GM18517 (cell line): ENCODE results near the gene WSCD2.

Experiments used
- ATAC-seq: cut with Tn5 transposase; IDR thresholded peaks from one replicate; pipeline ENCODE4 v1.9.1; 2021; ENCODE audit warnings: mild to moderate bottlenecking, moderate library complexity; ENCODE audit not compliant: unreplicated experiment

The WSCD2 gene

DNA sequence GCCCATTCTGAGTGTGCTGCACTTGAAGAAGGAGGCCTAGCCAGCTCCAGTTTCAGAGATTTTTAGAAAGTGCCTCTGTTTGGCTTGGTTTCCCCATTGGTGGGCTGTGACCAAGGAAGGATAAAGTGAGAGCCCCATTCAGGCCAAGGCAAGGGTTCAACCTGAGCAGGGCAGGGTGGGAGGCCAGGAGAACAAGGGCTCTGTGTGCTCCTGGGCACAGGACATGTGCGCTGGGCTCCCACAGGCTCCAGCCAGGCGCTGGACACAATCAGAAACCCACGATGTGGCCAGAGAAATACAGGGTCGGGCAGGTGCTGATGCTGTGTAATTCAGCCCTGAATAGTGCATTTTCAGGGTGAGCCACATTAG lies 23.1 kb downstream of the WSCD2 start:
- ATAC-seq, result no peak

DNA sequence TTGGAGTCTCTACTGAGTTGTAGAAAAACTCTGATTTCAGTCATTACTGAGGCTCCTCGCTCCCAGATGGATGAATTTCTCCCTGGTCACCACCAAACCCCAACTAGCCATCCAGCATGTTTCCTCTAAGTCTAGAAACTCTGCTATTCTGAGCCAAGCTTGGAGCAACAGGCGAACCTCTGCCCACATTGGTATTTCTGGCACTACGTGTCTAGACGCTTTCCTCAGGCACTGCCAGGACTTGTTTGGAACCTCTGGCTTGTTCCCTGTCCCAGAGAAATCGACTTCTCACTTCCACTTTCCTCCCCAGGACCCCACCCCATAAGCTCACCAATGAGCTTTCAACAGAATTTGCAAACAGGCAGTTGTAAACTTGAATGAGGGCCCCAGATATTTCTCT lies 27.6 kb downstream of the WSCD2 start:
- no peak for ATAC-seq

DNA sequence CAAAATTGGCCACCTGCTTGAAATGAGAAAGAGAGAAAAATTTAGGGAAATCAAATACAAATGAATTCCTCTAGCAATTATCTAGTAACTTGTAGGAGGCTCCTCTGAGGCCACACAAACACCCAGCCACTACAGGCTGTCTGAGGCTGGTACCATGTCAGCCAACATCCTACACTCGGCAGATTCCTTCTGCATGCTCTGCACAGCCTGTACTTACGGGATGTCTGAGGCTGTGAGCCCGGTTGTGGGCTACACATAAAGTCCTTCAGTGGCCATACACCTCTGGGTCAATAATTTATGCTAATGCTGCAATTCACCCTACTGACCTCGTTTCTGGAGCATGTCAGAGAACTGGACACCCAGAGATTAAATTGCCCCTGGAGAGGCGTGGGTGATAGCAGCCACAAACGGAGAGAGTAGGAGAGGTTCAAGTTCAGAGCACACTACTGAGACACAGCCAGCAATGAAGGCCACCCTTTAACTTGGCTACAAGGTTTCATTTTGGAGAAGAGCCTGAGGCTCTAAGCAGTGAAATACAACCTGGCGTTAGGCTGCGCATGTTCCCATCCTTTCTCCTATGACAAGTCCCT lies 28.9 kb downstream of the WSCD2 start:
- no peak for ATAC-seq

DNA sequence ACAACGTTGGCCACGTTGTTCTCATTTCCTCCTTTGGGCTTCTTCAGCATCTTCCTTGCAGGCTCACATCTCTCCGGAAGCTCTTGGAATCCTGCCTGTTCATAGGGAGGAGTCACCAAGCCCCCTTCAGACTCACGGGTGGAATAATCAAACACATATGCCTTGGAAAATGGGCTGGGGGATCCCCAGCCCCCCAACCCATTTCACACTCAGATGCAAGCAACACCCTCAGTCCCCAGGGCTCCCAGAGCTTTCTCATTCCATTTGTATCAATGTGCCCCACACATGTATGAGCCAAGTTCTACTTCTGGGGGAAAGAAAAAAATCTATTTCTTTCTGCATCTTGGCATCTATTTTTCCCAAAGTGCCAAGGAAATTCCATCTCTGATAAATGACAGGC lies 33.1 kb downstream of the WSCD2 start:
- ATAC-seq, result no peak

DNA sequence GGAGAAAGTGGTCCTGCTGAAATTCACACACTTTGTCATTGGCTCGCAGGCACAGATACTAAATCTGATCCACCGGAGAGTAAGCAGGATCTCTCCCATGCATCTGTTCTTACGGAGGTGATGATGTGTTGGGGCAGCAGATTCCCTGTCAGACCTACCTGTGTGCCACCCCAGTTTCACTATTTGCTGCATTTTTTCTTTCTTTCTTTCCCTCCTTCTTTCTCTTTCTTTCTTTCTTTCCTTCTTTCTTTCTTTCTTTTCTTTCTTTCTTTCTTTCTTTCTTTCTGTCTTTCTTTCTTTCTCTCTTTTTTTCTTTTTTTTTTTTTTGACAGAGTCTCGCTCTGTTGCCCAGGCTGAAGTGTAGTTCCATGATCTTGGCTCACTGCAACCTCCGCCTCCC lies 37.4 kb downstream of the WSCD2 start:
- no peak for ATAC-seq

DNA sequence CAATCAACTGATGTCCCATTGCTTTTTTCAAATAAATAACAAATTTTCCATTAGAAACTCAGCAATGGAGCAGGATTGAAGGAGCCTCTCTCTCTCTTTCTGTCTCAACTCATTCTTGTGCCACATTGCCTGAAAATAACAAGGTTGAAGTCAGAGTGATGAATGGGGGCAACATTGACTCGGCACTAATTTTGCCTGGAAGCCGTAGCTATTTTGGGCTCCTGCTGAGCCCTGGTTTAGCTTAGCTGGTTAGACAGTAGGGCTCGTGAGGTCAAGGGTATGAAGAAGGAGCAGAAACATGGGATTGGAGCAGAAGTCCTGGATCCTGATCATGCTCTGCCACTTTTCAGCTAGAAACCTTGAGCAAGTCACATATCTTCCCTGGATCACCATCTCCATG lies 38.9 kb downstream of the WSCD2 start:
- no peak for ATAC-seq

DNA sequence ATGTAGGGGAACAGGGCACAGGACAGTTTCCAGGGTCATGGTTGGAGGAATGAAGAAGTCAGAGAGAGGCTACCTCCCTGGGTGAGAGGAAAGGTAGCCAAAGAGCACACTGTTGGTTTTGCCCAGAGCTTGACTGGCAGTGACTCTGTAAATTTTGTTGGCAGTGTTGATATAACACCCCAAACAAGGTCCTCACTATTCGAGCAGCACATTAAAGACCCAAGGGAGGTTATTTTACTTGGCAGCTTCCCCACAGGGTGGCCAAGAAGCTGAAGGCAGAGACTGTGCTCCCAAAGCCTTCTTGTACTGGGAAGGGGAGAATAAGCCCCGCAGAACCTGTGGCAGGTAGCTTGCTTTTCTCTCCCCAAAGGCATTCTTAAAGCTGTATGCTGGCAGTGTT lies 40.6 kb downstream of the WSCD2 start:
- ATAC-seq, result no peak

DNA sequence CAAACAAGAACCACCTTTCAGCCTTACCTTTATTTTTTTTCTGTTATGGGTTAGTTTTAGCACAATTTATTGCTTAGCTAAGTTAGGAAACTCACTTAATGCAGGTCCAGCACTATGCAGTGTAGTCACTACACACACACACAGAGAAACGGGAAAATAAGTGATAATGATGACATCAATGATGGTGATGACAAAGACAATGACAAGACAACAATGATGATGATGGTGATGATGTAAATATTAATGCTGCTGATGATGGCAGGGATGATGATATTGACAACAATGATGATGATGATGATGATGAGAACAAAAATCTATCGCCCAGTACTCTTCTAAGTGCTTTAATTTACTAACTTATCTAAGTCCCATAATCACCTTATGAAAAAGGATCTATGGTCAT lies 41.1 kb downstream of the WSCD2 start:
- ATAC-seq, result no peak

DNA sequence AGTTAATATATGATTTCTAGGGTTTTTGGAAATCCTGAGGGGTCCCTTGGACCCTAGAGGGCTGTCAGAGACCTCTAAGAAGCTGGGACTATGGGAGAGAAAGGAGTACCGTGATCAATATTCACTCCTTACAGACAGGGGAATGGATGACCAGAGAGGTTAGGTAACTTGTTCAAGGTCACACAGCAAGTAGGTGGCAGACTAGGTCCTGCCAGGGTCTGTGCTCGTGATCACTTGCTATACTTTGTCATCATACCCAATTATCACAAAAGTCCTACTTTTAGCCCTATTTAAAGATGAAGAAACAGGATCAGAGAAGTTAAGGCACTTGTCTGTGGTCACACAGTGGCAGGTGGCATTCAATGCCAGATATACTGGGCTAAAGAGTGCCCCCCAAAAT lies 42.9 kb downstream of the WSCD2 start:
- ATAC-seq, result no peak

DNA sequence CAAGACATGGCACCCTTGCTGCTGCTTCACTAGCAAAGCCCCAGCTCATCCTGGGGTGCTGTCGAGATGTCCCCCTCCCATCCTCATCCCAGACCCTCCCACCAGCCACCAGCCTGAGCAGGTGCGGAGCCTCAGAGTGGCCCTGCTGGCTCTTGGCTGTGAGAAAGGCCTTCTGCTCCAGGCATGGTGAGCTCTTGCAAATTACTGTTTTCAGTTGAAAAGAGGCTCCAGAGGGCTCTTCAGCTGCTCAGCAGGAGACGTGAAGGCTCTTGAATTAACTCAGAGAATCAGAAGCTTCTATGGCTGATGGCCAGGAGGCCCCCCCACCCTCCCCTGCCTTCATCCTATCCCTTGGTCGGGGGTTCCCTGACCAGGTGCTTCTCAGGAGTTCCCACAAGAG lies 44.1 kb downstream of the WSCD2 start:
- ATAC-seq, result no peak

DNA sequence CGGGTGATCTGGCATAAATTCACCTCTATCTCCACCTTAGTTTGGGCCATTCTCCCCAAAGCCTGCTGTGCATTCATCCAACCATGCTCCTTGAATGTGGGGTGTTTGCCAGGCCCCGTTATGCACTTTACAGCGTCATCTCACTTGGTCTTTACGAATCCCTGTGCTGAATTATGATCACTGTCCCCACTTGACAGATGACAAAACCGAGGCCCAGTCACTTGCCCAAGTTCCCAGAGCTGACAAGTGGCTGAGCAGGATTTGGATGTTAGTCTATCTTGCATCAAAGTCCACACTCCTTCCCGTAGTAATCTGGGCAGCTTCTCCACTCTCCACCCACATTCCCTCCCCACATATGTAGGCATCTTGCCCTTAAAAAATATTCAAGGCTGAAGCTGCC lies 44.8 kb downstream of the WSCD2 start:
- no peak for ATAC-seq

DNA sequence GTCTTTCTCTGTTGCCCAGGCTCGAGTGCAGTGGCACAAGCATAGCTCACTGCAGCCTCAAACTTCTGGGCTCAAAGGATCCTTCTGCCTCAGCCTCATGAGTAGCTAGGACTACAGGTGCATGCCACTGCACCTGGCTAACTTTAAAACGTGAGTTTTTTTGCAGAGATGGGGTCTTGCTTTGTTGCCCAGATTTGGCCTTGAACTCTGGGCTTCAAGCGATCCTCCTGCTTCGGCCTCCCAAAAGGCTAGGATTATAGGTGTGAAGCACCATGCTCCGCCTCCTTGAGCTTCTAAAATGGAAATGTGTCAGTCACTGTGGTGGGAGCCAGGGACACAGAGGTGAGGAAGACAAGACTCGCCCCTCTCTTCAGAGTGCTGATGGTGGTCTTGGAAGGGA lies 45.6 kb downstream of the WSCD2 start:
- no peak for ATAC-seq

DNA sequence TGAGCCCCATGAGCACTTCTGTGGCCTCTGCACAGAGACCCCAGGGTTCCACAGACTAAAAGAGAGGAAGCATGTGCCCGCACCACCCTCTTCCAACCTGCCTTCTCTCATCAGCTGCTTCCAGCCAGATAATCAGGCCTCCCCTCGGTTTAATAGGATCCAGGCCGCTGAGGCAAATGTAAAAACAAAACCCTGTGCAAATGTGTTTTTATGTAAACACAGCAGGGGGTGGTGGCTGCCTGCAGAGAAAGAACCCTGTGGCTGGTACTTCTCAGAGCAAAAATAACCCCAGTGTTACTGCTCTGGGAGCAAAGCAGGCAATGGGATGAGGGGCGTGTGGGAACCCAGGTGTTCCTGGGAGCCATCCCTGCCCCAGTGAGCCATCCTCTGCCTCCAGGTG lies 46.2 kb downstream of the WSCD2 start:
- no peak for ATAC-seq

DNA sequence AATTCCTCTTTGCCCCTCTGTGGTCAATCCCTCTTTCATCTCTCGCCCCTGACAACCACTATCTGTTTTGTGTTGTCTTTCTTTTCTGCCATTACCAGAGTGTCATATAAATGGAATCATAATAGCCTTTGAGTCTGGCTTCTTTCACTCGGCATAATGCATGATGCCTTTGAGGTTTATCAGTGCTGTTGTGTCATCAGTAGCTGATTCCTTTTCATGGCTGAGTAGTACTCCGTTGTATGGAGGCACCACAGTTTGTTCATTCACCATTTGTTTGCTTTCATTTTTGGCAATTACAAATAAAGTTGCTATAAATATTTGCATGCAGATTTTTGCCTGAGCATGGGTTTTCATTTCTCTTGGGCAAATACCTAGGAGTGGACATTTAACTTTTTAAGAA lies 47.2 kb downstream of the WSCD2 start:
- ATAC-seq, result no peak

DNA sequence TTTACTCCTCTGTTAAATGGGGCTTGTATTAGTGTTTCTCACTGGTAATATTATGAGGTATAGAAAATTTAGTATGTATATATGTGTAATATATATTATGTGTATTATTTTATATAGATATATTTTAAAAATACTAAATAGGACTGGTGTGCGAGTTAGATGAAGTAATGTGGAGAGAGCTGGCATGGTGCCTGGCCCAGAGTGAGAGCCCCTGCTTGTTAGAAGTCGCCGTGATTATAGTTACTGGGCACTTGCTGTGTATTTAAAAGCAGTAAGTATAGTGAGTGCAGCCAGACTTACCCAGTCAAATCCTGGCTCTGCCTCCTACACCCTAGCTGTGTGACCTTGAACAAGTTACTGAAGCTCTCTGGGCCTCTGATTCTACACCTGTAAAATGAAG lies 48.0 kb downstream of the WSCD2 start:
- no peak for ATAC-seq

DNA sequence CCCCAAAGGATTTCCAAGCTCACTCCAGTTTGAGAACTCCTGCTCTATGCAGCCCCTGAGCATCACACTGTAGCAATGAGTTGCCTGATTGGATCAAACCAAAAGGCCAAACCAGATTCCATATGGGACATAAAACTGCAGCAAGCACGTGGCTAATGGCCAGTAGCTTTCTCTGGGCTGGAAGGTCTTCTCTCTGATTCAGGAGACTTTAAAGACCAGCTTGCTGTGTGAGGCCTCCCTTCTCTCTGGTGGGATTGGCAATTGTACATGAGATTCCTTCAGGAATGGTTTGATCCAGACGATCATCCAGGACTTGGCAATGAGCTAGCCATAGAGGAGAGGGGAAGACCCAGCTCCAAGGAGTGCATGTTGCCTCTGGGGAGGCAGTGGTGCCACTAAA lies 50.2 kb downstream of the WSCD2 start:
- ATAC-seq, result no peak

DNA sequence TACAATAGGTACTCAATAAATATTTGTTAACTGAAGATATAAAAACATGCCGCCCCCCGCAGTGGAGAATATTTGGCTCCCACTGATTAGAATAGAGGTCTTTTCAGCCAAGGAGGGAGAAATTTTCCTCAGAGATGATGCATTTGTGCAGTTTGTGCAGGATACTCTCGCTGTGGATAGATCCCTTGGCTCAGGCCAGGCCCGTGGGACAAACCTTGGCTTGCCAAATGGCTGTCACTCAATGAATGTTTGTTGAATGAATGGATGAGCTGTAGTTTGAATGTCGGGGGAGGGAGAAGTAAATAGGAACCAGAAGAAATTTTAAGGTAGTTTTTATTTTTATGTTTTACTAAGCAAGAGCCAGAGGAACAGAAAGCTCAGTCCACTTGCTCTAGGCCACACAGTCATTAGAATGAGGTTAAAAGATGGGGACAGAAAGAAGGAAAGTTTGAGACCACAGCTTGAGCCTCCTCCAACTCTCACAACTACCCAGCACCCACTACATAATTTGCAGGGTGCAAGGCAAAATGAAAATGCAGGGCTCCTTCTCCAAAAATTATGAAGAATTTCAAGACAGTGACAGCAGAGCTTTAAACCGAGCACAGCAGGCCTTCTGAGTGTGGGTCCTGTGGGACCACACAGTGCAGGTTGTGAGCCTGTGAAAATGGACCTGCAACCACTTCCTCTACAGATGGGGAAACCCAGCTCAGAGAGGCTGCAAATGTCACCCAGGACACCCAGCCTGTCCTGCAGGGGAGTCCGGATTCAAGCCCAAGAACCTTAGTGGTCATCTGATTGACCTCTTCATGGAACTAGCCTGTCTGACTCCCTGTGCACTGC lies 51.4 kb downstream of the WSCD2 start:
- no peak for ATAC-seq

DNA sequence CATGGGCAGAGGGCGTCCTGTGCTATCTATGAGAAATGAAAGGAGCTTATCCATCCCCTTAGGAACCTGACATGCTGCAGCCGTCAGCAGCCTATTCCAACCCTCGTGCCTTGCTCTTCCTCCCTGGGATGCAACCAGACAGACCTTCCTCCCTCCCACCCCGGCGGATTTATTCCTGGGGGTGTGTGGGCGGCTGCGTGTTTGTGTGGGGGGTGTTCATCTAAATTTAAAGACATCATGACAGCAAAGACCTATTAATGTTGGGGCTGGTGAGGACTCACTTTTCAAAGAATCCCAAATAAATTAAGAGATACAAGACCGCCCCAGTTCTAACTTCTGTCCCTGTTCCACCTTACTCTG lies 52.0 kb downstream of the WSCD2 start:
- no peak for ATAC-seq

DNA sequence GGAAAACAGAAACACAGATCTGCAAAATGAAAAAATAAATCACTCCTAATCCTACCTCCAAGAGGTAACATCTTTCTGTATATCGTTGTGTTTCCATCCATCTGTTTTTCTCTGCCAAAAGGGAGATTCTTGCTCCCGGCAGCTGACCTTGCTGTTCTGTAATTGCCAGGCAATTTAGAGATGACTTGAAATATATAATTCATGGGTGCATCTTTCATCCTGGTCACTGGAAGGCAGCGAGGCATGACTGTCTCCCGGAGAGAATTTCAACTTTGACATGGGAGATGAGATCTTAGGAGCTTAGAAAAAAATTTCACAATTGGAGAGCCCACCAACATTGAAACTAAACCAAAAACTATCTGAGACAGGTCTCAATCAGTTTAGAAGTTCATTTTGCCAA lies 53.0 kb downstream of the WSCD2 start:
- no peak for ATAC-seq

DNA sequence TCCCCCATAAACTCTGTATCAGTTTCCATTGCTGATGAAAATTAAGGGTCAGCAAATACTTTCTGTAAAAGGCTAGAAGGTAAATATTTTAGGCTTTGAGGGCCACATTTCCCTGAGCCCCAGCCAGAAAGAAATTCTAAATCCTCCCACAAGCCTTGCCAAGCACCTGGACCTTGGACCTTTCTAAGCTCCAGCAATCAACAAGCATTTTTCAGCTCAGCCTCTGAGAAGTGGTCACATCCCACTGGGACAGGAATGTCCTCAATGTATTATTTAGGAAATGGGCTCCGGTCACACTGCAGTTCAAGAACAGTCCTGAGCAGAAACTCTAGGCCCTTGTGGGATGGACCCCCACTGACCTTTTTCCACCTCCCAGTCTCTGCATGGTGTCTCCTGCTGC lies 55.9 kb downstream of the WSCD2 start:
- ATAC-seq, result no peak

DNA sequence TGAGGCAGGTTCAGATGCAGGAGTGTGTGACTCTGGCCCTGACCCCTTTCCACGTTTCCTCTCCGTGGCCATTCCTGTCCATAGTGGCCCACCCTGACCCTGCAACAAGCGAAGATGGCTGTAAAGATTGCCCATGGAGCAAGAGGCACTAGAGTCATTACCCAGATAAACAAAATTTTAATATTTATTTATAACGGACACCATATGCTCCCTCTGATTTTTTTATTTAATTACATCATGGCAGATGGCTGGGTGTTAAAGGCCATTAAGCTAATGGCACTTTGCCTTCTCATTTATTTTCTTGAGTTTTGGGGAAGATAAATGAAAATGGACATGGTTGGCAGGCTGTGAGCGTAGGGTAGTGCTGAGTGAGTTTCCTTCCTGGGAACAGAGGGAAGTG lies 58.7 kb downstream of the WSCD2 start:
- no peak for ATAC-seq

DNA sequence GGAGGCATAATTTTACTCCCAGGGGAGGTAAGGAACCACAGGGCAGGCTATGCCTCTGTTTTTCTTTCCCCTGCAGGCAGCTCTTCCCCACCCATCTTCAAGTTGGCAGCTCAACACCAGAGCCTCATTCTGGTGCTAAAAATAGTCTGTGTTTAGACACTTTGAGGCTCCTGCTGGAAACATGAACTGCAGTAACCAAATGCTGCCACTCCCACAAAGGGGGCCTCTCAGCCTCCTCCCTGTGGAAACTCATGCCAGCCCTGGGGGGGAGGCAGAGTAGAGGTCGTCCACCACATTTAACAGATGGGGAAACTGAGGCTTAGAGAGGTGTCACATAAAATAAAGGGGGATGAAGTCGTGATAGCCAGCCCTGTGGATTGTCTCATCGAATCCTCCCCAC lies 61.4 kb downstream of the WSCD2 start:
- no peak for ATAC-seq

DNA sequence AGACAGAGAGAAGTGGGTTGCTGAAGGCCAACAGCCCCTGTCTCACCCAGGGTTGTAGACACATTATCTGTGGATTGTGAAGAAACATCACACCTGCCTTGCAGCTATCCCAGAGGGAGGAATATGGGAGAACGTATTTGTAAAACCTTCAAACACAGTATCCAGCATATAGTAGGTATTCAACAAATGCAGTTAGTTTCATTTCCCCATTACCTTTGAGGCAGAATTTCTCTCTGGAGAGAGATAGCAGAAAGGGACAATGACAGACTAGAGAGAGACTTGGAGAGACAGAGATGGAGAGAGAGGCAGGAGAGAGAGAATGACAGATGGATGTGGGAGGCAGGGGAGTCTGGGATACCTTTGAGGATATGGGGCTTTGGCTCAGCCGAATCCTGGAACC lies 62.0 kb downstream of the WSCD2 start:
- no peak for ATAC-seq
